ENCODE results near the gene STK33.

DNA sequence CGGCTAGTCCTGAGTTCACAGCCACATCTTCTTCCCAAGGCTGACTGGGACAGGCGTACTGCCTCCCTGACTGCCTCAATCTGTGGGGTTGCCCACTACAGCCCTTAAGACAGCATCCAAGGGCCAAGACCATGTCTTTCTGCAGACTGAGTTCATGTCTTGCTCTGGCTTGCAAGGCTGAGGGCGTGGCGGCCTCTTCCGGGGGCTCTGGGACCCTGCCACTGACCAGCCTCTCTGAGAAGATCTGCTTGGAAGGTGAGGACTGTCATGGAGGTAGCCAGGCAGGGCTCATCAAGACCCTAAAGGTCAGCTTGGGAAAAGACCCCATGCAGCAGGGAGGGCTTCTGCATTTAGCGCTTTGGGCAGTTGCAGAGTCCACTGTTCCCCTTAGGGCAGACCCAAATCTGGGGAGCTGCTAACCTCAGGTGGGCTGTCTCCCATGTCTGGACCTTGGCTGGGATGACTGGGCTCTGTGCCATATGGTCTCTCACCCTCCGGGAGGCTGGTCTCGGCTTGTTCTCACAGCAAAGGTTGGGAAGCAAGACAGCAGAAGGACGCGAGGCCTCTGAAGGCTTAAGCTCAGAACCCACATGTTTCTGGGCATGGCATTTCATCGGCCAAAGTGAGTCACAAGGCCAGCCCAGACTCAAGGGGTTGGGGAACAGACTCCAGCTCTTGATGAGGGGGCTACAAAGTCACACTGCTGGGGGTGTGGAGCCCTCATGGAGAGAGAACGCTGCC, 221.2 kb downstream of the STK33 start:
- TF ChIP-seq, protein P1, sequence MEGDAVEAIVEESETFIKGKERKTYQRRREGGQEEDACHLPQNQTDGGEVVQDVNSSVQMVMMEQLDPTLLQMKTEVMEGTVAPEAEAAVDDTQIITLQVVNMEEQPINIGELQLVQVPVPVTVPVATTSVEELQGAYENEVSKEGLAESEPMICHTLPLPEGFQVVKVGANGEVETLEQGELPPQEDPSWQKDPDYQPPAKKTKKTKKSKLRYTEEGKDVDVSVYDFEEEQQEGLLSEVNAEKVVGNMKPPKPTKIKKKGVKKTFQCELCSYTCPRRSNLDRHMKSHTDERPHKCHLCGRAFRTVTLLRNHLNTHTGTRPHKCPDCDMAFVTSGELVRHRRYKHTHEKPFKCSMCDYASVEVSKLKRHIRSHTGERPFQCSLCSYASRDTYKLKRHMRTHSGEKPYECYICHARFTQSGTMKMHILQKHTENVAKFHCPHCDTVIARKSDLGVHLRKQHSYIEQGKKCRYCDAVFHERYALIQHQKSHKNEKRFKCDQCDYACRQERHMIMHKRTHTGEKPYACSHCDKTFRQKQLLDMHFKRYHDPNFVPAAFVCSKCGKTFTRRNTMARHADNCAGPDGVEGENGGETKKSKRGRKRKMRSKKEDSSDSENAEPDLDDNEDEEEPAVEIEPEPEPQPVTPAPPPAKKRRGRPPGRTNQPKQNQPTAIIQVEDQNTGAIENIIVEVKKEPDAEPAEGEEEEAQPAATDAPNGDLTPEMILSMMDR (IDR thresholded peaks at IDR 0.05), result no peak
- TF ChIP-seq POLR2A (IDR thresholded peaks at IDR 0.05), result no peak

All from esophagus squamous epithelium (tissue), 4 donors.